ENCODE results near the gene BCL11B.
"Not testable (repeated sequence)": the region's sequence is repeated elsewhere in the genome, so short reads cannot be mapped to it uniquely, and the experiment has no call there.

The BCL11B gene

DNA sequence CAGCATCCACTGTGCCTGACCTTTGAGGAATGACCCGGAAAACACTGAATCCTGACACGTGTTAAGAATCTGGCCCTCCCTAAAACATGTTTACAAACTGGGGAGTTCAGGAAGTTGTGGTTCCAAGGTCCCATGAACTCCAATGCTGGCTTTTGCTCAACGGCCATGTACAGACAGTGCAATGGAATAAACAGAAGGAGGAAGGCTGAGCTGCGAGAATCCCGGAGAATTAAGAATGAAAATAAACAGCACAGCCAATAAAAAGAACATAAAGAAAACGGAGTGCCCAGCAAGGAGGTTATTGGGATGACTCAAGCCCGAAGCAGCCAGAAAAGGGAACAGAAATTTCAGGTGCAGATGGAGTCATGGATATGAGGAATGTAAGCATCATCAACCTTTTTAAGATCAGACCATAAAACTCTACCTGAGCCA lies 32.3 kb downstream of the BCL11B start:
- no peak for DNase-seq (ENCODE audit: low read depth)

DNA sequence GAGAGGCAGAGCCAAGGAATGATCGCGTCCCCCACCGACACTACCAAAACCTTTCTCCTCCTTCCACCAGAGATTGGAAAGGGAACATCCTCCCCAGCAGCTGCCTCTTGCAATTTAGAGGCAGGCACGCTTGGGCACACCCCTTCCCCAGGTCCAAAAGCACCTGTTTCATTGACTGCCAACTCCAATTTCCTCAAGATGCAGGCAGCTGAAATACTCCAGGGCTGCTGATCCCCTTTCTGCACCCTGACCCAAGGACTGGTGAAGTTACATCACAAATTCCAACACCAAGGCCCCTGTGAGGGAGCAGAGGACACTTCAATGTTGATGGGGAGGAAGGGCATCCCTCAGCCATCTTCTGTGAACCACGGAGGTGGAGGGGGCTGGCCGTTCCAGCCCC lies 33.8 kb downstream of the BCL11B start:
- DNase-seq (ENCODE audit: low read depth) = no peak

DNA sequence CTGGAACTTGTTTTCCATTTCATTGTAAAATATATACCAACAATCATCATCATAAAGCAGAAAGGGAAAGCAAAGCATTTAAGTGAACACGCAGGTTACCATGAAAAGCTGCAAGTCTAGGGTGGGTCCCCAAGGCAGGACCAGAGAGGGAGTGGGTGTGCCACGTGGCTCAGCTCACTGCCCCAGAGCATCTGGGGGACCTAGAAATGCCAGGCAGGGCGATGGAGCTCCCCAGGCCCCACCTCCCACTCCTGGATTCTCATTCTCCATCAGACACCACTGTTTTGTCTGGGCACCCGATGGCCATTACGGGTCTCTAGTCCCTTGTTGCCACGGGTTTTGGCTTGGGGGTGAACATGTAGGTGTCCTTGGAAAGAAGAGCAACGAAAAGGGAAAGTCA lies 34.7 kb downstream of the BCL11B start:
- no peak for DNase-seq (ENCODE audit: low read depth)

DNA sequence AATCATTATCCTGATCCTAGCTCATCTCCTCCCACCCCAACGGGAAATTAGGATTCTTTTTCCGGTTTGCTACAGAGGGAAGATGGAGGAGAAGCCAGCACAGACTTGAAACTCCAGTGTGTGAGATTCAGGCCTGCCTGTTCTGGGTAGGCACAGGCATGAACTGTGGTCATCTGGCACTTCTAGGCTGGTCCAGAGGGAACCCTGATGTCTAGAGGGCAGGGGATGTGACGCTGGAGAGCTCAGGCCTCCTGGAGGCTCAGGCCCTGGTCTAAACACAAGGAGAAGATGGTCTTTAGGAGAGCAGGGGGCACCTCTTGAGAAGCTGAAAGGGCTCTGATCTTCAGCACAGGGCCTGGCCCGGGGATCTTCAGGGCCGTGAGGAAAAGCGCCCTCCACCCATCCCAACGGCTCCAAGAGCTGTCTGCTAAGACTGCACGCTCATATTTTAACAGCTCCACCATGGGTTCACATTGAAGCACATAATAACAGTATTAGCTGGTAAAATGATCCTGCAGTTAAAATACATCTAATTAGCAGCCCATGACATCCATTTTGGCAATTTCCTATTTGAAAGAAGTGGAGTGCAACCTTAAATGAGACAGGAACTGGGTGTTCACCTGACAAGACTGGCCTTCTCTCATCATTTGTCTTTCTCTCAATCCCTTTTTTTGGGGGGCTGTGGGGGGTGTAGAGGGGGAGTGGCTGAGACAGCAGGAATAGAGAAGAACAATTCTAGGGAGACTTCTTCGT lies 35.4 kb downstream of the BCL11B start:
- DNase-seq (ENCODE audit: low read depth) = no peak

DNA sequence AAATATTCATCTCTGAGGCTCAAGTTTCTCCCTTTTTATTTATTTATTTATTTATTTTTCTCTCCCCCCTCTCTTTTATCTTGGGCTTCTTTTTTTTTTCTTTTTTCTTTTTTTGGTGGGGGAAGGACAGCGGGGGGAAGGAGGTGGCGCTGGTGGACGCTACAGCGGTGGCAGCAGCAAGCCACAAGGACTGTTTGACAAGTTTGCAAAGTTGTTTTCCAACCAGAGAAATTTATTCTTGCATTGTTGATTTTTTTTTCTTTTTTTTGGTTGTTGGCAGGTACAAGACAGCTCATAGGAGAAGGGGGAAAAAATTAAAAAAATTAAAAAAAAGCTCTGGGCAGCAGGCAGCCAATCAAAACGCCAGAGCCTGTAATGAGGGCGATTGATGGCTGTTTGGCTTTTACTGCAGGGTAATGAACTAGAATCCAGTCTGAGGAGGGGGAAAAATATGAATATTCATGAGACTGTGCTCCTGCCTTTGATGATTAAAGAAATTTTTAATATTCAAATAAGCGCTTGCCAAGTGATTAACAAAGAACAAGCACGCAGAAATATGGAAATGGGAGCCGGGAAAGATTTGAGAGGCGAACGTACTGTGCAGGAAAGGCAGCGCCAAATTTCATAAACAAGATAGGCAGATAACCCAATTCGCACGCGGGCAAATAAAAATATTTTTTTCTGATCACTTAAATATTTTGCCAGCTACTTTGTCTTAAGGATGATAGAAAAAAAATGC lies 36.2 kb downstream of the BCL11B start:
- DNase-seq (ENCODE audit: low read depth) = no peak

DNA sequence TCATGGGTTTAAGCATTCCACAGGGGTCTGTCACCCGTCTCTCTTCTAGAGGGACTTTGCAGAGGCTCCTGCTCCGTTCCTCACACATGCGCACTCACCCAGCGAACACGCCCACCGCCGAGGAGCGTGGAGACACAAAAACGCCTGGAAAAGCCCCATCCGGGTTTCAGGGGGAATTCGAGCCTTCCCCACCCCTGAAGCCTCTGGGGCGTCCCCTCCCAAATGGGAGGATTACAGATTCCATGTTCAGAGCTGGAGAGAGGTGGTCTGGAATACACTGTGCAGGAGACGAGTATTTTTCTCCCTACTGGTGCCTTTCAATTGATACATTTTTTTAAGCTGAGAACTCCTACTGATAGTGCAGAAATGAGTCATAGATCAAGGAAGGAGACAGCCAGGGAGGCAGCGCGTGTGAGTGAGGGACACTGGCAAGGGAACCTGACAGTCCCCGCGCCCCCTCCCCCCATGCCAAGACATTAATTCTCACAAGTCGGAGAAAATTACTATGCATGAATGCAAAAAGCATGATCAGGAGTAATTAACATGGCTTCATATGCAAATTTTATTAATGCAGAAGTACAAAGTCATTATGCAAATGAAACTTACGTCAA lies 36.9 kb downstream of the BCL11B start:
- DNase-seq (ENCODE audit: low read depth) = peak; percentile 53

DNA sequence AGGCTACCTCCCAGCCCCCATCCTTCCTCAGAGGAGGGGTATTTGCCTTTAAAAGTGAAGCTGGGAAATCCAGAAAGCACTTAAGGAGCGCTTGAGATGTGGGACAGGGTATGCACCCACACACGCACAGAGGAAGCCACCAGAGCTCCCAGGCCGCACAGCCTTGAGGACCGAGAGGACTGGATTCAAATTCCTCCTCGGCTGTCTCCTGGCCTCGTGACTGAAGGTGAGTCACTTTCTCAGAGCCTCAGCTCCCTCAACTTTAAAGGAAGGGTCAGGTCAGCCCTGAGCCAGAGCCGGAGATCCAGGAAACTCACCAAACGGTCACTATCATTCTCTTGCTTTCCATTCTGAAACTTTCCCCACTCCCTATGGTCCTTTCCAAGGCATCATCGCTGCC lies 37.6 kb downstream of the BCL11B start:
- no peak for DNase-seq (ENCODE audit: low read depth)

DNA sequence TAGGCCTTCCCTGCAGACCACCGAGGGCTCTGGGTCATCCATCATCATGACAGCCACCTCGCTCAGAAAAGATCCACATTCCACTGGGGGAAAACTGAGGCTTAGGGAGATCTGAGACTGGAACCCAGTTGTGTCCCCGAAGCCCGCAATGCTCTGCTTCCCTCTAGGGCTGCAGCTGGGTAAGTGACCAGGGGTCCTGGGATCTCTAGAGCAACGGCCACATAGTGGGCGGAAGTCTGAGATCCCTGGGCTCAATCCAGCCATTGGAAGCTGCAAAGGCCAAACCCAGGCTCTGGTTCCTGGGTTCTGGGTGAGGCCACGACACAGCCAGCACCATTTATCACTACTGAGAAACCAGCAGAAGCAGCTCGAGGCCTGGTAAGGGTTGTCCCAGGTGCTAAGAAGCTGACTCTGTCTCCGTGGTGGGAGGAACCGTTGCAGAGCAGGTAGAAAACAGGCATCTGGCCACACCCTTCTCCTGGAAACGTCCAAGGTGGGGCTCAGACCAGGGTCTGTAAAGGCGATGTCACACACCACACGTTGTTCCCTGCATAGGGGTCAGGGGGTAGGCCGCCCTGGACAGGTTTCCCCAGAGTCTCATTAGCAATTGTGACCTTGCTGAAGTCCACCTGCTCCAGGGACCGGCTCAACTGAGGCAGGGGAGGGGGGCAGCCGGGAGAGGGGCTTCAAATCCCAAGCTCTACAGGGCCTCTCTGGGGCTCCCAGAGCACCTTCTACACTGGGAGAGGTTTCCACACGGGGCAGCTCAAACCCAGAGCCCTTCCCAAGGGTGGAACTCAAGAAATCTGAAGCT lies 38.6 kb downstream of the BCL11B start:
- no peak for DNase-seq (ENCODE audit: low read depth)

DNA sequence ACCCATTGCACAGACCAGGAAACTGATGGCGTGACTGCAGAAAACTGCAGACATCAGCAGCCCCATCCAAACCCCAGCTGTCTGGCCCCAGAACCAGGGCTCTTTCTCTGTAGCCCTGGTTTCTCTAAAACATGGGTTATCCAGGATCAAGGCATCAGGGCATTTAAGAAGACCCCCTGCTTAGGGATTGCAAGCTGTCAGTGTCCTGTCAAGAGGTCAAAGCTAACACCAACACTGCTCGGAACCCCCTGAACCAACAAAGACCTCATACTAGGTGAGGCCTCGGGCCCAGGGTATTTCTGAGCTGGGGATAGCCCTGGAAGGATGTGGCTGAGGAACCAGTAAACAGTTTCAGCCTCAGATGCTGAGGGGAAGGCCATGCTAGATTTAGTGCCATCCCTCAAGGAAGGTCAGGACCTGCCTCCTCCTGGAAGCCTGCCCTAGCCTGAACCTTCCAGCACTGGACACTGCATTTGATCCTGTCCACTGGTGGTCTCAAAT lies 39.2 kb downstream of the BCL11B start:
- no peak for DNase-seq (ENCODE audit: low read depth)

DNA sequence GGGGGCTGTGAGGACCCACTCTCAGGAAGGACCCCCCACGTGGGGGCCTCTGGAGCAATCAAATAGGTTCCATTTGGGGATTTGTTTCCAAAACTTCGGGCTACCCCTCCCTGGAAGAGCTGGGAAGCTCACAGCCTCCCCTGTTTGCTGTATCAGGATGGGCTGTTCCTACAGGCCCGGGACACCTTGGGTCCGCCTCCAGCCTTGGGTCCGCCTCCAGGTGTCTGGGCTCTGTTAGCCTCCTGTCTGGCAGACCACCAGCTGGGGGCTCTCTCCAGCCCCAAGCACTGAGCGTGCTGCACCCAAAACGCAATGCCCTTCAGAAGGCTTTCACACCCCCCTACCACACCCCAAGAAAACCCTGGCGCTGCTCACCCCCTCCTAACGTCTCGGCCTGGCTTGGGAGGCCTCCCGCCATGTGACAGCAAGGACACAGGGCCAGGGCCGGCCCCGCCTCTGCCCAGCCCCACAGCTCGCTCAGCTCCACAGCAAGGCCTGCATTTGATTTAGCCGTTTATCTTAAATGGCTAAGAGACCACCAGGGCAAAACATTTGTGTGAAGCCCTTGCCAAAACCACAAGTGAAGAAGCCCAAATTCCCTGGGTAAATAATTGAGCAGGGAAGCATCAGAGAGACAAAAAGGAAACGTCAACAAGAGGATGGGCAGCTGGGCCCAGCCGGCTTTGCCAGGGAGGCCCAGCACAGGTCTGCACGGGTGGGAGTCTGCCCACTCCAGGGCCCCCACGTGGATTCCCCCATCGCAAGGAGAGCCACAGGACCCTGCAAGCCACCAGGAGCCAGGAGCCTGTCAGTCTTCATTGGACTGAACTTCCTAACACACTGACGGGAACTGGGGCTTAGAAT lies 39.9 kb downstream of the BCL11B start:
- no peak for DNase-seq (ENCODE audit: low read depth)

DNA sequence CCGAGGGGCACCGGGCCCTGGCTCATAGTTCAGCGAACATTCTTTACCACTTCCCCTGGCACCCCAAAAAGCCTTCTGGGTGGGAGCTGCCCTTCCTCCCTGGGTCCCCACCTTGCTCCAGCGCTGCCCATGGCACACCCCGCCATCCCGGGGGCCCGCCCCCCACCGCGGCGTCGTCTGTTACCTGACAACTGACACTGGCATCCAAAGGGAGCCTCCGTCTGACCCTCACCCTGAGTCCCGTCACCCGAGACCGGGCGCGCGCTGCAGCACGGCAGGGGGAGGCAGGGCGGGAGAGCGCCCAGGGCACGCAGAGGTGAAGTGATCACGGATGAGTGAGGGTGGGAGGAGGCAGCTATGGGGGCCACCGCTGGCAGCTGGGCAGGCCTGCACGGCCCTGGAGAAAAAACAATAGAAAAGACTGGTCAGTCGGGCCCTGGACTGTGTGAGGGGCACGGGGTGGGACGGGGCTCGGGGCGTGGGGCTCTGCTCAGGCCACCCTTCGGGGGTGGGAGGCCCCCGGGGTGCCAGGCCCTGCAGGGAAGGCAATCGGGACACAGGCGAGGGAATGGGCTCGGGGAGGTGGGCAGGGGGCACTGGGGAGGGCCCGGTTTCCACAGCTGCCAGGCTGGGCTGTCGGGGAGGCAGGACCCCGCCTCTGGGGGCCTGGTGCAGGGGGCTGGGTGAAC lies 40.7 kb downstream of the BCL11B start:
- no peak for DNase-seq (ENCODE audit: low read depth)

DNA sequence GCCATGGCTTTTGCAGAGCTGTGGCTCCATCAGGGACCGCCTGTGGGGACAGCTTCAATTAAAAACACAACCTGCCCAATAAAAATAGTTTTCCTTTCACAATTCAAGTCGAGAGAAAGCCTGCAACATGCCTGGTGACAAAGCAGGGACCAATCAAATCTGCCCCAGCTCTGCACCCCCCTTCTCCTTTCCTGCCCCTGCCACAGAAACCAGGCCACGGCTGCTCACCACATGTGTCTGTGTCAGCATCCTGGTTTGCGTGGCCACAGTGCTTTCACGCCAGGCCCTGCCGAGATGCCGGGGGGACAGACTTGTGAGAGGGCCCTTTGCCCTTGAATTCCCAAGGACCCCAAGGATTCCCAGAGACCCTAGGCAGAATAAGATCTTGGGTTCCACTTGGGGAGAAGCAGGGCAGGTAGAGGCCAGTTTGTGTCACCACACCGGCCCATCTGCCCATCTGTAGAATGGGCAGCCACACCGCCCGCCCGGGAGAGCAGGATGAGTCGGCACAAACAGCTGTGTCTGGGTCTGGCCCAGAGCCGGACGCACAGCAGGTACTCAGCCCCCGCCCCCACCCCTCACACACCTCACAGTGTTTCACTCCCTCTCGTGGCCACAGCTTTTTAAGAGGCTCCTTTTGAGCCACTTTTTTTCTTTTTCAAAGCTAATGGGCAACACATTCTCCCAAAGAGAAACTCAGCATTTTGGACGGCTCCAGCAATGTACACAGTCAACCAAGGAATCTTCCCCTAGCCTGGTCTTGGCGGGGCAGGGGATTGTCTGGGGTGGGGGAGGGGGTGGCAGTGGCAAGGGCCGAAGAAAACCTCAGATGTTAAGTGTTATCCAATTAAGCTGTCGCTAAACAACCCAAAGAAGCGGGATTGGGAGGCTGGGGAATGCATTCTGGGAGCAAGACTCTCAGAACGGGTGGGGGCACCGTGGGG lies 41.5 kb downstream of the BCL11B start:
- peak; percentile 69 for DNase-seq (ENCODE audit: low read depth)

DNA sequence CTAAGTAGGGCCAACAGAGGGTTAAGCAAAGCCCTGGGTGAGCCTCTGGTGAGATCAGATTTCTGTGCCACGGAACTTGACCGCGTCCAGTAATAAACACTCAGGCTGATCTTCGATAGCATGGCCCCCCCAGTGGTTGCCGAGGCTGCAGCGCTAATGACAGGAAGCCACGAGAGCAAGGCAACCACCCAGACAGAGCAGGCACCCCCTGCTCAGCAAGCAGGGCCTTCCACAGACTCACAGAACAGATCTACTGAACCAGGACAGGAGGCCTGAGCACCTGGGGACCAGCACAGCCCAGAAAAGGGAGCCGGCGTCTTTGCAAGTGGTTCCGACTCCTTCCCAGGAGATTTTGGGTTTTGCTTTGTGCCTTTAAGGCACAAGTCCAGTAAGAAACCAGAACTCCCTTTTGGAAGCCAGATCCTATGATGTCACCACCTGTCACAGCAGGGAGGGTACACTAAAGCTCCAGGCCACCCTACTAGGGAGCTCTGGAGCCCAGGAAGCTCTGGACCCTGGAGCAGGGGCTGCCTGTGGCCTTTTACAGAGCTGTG lies 42.3 kb downstream of the BCL11B start:
- no peak for DNase-seq (ENCODE audit: low read depth)

DNA sequence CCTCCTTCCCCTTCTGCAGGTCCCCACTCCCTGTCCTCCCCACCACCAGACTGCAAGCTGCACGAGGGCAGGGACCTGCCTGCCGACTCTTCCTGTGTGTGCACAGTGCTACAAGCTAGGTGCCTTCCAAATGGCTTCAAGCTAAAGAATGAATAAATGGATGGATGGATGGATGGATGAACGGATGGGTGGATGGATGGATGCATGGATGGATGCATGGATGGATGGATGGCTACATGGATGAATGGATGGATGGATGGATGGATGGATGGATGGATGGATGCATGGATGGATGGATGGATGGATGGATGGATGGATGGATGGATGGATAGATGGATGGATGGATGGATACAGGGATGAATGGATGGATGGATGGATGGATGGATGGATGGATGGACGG lies 43.2 kb downstream of the BCL11B start:
- DNase-seq (ENCODE audit: low read depth) = not testable (repeated sequence)

DNA sequence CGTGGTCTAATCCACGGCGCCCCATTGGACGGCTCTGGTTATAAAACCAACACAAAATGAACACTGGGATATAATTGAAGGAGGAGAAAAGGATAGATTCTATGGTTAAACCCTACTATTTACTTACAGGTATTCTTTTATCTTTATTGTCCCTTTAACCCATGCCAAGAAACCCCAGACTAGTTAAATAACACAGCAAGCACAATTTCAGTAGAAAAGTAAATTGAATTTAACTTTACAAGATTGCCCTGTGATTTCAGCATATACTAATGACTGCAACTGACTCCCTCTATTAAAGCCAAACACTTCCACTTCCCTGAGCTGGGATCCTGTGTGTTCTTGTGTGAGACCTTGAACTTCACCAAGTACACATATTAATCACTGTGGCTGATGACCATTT lies 45.3 kb downstream of the BCL11B start:
- no peak for DNase-seq (ENCODE audit: low read depth)

DNA sequence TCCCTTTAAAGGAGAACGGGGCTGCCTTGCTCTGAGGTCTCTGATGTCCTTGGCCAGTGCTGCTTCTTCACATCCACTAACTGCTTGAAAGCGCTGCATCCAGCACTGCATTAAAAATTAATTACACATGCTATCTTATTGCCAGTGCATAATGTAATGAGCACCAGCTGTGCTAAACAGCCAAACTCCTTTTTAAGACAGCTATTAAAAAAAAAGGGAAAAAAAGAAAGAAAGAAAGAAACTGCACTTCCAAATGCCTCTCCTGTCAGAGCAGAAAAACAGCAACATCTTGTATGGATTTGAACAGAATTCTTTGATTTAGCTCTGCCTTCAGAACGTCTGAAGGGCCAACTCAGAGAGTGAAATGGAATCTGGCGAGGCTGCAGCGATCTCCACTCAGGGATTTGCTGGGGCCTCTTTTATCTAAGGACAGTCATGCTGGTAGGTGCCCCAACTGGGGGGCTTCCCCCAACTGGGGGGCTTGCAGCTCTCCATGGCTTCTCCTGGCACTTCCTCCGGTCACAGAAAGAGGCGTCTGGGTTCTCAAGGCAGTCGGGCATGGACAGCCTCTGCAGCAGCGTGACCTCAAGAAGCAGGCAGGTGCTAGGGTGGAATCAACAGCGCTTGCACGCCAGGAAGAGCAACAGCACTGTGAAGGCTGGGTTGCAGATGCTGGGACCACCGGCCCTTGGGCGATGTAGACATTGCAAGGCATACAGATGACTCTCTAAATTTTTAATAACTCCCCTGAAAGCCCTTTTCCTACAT lies 46.4 kb downstream of the BCL11B start:
- DNase-seq (ENCODE audit: low read depth) = no peak

DNA sequence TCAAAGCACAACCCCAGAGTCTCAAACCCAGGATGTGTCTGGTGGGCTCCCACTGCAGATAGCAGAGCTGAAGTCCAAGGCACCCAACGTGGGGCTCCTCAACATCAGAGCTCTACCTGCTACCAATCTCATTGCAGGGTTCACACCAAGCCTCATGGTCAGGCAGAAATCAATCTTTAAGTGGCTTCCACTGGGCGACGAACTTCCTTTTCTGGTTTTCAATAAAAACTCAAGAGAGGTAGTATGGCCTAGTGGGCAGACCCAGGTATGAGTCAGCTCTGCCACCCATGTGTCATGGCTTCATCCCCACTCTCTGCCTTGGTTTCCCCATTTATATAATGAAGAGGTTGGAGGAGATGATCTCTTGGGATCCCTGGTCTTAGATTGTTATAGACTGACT lies 47.0 kb downstream of the BCL11B start:
- no peak for DNase-seq (ENCODE audit: low read depth)

Data from activated T-helper 1 cell treated with Interleukin-2 at 50 U/mL for 16 hours (primary cell).